Measurements from ENCODE around the gene CWF19L2.

DNA sequence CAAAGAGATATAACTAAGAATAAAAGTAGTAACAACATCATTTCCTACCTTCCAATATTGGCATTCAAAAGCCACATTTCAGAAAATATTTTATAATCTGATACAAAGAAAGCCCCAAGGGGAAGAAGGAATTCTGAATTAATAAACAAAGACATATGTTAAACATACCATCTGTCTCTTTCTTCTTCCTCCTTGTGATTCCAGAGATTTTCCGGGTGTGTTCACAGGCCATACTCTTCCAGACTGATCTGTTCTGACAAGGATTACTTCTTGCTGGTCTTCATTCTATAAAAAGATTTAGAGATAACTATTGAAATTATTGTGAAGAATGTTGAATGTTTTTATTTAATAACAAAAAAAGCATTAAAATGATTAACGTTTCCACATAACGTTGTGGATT is 65.0 kb downstream of the CWF19L2 start:
- TF ChIP-seq EZH2 (IDR thresholded peaks at IDR 0.05; ENCODE audit: borderline replicate concordance, low read length) = no peak
- TF ChIP-seq, protein P1, sequence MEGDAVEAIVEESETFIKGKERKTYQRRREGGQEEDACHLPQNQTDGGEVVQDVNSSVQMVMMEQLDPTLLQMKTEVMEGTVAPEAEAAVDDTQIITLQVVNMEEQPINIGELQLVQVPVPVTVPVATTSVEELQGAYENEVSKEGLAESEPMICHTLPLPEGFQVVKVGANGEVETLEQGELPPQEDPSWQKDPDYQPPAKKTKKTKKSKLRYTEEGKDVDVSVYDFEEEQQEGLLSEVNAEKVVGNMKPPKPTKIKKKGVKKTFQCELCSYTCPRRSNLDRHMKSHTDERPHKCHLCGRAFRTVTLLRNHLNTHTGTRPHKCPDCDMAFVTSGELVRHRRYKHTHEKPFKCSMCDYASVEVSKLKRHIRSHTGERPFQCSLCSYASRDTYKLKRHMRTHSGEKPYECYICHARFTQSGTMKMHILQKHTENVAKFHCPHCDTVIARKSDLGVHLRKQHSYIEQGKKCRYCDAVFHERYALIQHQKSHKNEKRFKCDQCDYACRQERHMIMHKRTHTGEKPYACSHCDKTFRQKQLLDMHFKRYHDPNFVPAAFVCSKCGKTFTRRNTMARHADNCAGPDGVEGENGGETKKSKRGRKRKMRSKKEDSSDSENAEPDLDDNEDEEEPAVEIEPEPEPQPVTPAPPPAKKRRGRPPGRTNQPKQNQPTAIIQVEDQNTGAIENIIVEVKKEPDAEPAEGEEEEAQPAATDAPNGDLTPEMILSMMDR (conservative IDR thresholded peaks at IDR 0.05 in 1 of 2, IDR thresholded peaks at IDR 0.05 in 1 of 2; ENCODE audit: extremely low read depth in 1 of 2, insufficient read depth in 1 of 2, low read depth in 1 of 2, low read length in 2 of 2) = no peak
